Neural cell (in vitro differentiated cells): ENCODE results near the gene SUPT3H. TPM values are rescaled to one million over a fixed set of nuclear protein-coding genes. Genes with fewer than 3 reads are reported as not detected.

ENCODE experiments used
- H2AFZ ChIP-seq: fragments of 200-600, 300-800 bp; sonication (generic), shearing (Covaris generic); 2 replicates; pipeline ENCODE4 v1.6.0; 2014; ENCODE audit warnings: low read depth, mild to moderate bottlenecking, antibody characterized with exemption, low read length, moderate library complexity
- H3F3A ChIP-seq: fragments of 200-600 bp; shearing (Covaris generic); 2 replicates; pipeline ENCODE4 v1.6.1; 2016; ENCODE audit warnings: mild to moderate bottlenecking, moderate library complexity, mixed read lengths, antibody characterized with exemption, low read length; ENCODE audit not compliant: insufficient read depth, poor library complexity, severe bottlenecking
- H3K27ac ChIP-seq: fragments of 200-600, 300-800 bp; sonication (generic), shearing (Covaris generic); 2 replicates; pipeline ENCODE4 v1.5.1; 2014; ENCODE audit warnings: mild to moderate bottlenecking, low read length, moderate library complexity
- H3K27me3 ChIP-seq: fragments of 300-800, 200-600 bp; sonication (generic), shearing (Covaris generic); 2 replicates; pipeline ENCODE4 v1.6.0; 2014; ENCODE audit warnings: mild to moderate bottlenecking, low read depth, low read length, moderate library complexity; ENCODE audit not compliant: insufficient read depth
- H3K36me3 ChIP-seq: fragments of 300-800, 200-600 bp; sonication (generic), shearing (Covaris generic); 2 replicates; pipeline ENCODE4 v1.5.1; 2014; ENCODE audit warnings: mild to moderate bottlenecking, antibody characterized with exemption, low read length, moderate library complexity; ENCODE audit not compliant: insufficient read depth
- H3K4me2 ChIP-seq: fragments of 300-800, 200-600 bp; sonication (generic), shearing (Covaris generic); 2 replicates; pipeline ENCODE4 v1.6.0; 2014; ENCODE audit warnings: mild to moderate bottlenecking, low read length
- H3K4me3 ChIP-seq: fragments of 300-800, 200-600 bp; sonication (generic), shearing (Covaris generic); 2 replicates; pipeline ENCODE4 v1.5.1; 2014; ENCODE audit warnings: mild to moderate bottlenecking, low read length, moderate library complexity
- H3K79me2 ChIP-seq: fragments of 200-600 bp; shearing (Covaris generic); replicated peaks from 2 replicates; pipeline ENCODE4 v1.6.0; 2014; ENCODE audit warnings: mild to moderate bottlenecking, low read length, moderate library complexity; ENCODE audit not compliant: insufficient read depth
- H3K9ac ChIP-seq: fragments of 300-800, 200-600 bp; sonication (generic), shearing (Covaris generic); 2 replicates; pipeline ENCODE4 v1.6.1; 2016; ENCODE audit warnings: mild to moderate bottlenecking, low read length, mixed read lengths
- H3K9me2 ChIP-seq: fragments of 200-600 bp; shearing (Covaris generic); 2 replicates; pipeline ENCODE4 v1.6.1; 2016; ENCODE audit warnings: mild to moderate bottlenecking, low read length, mixed read lengths; ENCODE audit not compliant: insufficient read depth
- H3K9me3 ChIP-seq: fragments of 200-600, 300-800 bp; sonication (generic), shearing (Covaris generic); 2 replicates; pipeline ENCODE4 v1.6.1; 2016; ENCODE audit warnings: mild to moderate bottlenecking, mixed run types, low read length, moderate library complexity, mixed read lengths
- H4K20me1 ChIP-seq: fragments of 200-600 bp; shearing (Covaris generic); 2 replicates; pipeline ENCODE4 v1.6.1; 2016; ENCODE audit warnings: mild to moderate bottlenecking, mixed run types; ENCODE audit not compliant: insufficient read depth
- CTCF ChIP-seq: fragments of 450-650 bp; IDR thresholded peaks from 2 replicates; pipeline ENCODE4 v1.5.1; 2014; ENCODE audit warnings: antibody characterized with exemption, mild to moderate bottlenecking, moderate library complexity; ENCODE audit not compliant: poor library complexity, severe bottlenecking
- EP300 ChIP-seq: fragments of 450-650 bp; conservative IDR thresholded peaks from 2 replicates; pipeline ENCODE4 v1.6.1; 2014; ENCODE audit warnings: antibody characterized with exemption, mild to moderate bottlenecking, moderate library complexity; ENCODE audit not compliant: poor library complexity, severe bottlenecking
- EZH2 ChIP-seq: fragments of 200-600, 300-800 bp; shearing (Covaris generic), sonication (generic); IDR thresholded peaks from 2 replicates; pipeline ENCODE4 v1.6.1; 2014; ENCODE audit warnings: antibody characterized with exemption, low read length, borderline replicate concordance, mild to moderate bottlenecking; ENCODE audit not compliant: insufficient read depth, poor library complexity, severe bottlenecking
- MXI1 ChIP-seq: fragments of 450-650 bp; conservative IDR thresholded peaks from 2 replicates; pipeline ENCODE4 v1.6.1; 2014; ENCODE audit warnings: antibody characterized with exemption, mild to moderate bottlenecking; ENCODE audit not compliant: poor library complexity, severe bottlenecking
- POLR2AphosphoS5 ChIP-seq: IDR thresholded peaks from 2 replicates; pipeline ENCODE4 v1.6.1; 2012
- RAD21 ChIP-seq: fragments of 450-650 bp; conservative IDR thresholded peaks from 2 replicates; pipeline ENCODE4 v1.6.1; 2014; ENCODE audit warnings: antibody characterized with exemption, mild to moderate bottlenecking, moderate library complexity
- SMC3 ChIP-seq: fragments of 450-650 bp; conservative IDR thresholded peaks from 2 replicates; pipeline ENCODE4 v1.6.1; 2014; ENCODE audit warnings: antibody characterized with exemption, mild to moderate bottlenecking, moderate library complexity; ENCODE audit not compliant: poor library complexity
- TAF1 ChIP-seq: IDR thresholded peaks from 2 replicates; pipeline ENCODE4 v1.6.1; 2012; ENCODE audit warnings: low read depth
- polyA plus RNA-seq: library from polyadenylated mRNA; depleted of rRNA; stranded (reverse); fragments of >200 nt; gene quantifications from 2 replicates; pipeline ENCODE4 v1.2.3, GENCODE V29; 2014
- TF ChIP-seq, protein P1 (sequence below): IDR thresholded peaks from 2 replicates; pipeline ENCODE4 v1.6.1; 2012; ENCODE audit warnings: borderline replicate concordance

The SUPT3H gene
- polyA plus RNA-seq, 1 donor from 2014 or later = 6.8 TPM

GRCh38 chr6:45206793-45207492 is 170.8 kb downstream of the SUPT3H start:
- TF ChIP-seq, protein P1, sequence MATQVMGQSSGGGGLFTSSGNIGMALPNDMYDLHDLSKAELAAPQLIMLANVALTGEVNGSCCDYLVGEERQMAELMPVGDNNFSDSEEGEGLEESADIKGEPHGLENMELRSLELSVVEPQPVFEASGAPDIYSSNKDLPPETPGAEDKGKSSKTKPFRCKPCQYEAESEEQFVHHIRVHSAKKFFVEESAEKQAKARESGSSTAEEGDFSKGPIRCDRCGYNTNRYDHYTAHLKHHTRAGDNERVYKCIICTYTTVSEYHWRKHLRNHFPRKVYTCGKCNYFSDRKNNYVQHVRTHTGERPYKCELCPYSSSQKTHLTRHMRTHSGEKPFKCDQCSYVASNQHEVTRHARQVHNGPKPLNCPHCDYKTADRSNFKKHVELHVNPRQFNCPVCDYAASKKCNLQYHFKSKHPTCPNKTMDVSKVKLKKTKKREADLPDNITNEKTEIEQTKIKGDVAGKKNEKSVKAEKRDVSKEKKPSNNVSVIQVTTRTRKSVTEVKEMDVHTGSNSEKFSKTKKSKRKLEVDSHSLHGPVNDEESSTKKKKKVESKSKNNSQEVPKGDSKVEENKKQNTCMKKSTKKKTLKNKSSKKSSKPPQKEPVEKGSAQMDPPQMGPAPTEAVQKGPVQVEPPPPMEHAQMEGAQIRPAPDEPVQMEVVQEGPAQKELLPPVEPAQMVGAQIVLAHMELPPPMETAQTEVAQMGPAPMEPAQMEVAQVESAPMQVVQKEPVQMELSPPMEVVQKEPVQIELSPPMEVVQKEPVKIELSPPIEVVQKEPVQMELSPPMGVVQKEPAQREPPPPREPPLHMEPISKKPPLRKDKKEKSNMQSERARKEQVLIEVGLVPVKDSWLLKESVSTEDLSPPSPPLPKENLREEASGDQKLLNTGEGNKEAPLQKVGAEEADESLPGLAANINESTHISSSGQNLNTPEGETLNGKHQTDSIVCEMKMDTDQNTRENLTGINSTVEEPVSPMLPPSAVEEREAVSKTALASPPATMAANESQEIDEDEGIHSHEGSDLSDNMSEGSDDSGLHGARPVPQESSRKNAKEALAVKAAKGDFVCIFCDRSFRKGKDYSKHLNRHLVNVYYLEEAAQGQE = no peak
- no peak for TF ChIP-seq RAD21
- TF ChIP-seq CTCF = no peak
- no peak for TF ChIP-seq SMC3
- no peak for TF ChIP-seq EZH2
- TF ChIP-seq POLR2AphosphoS5 = no peak
- no peak for TF ChIP-seq MXI1
- no peak for TF ChIP-seq TAF1
- TF ChIP-seq EP300 = no peak
- Histone ChIP-seq H3K27ac (no peak overlapping the region), H3K27me3 (no peaks in the 10 kb centered on the region), H3K36me3 (no peaks in the 10 kb centered on the region), H2AFZ (no peak overlapping the region), H3F3A (no peaks in the 10 kb centered on the region), H3K4me2 (no peak overlapping the region), H4K20me1 (no peaks in the 10 kb centered on the region), H3K9me2 (no peaks in the 10 kb centered on the region), H3K9ac (no peak overlapping the region), H3K4me3 (no peak overlapping the region), H3K9me3 (no peaks in the 10 kb centered on the region), H3K79me2 (no peaks in the 10 kb centered on the region)

DNA sequence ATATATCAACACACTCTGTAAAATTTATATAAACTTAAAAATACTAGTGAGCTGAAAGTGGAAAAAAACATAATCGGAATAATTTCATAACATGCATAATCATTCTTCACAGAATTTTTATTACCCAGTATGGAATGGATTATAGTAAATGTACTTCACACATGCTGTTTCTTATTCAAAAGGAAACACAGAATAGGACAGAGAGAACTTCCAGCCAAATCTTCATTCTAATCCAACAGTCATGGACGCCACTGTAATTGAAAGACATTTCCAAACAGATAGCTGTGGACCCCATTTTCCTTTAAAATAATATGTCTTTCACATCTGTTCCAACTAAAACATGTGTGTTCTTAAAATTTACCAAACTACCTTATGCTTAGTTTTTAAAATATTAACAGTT is 176.2 kb downstream of the SUPT3H start:
- no peak overlapping the region for H3K9ac ChIP-seq
- no peaks in the 10 kb centered on the region for H4K20me1 ChIP-seq
- no peak overlapping the region for H3K4me2 ChIP-seq
- no peak overlapping the region for H2AFZ ChIP-seq
- H3K79me2 ChIP-seq = no peaks in the 10 kb centered on the region
- H3K27me3 ChIP-seq = no peaks in the 10 kb centered on the region
- H3K9me3 ChIP-seq = no peaks in the 10 kb centered on the region
- no peaks in the 10 kb centered on the region for H3F3A ChIP-seq
- H3K36me3 ChIP-seq = no peaks in the 10 kb centered on the region
- TF ChIP-seq, protein P1 = no peak
- no peak for TF ChIP-seq EZH2
- no peak for TF ChIP-seq EP300
- TF ChIP-seq CTCF = no peak
- TF ChIP-seq POLR2AphosphoS5 = no peak
- no peak for TF ChIP-seq TAF1
- TF ChIP-seq MXI1 = no peak
- no peak for TF ChIP-seq RAD21
- TF ChIP-seq SMC3 = no peak
- H3K4me3 ChIP-seq = no peak overlapping the region
- no peak overlapping the region for H3K27ac ChIP-seq
- no peaks in the 10 kb centered on the region for H3K9me2 ChIP-seq
